ENCODE measurements around the gene IL17RE. TPM values are rescaled to one million over a fixed set of nuclear protein-coding genes. Genes with fewer than 3 reads are reported as not detected.

The IL17RE gene
- total RNA-seq, 4 donors from 2014 or later, result 3.7 to 8.1 (median 6.7) TPM

GRCh38 chr3:9949626-9950025 is 47.0 kb downstream of the IL17RE start:
- Histone ChIP-seq H3K27me3 (no peaks in the 10 kb centered on the region), H3K4me3 (replicated peaks in 1 of 3) (no peak overlapping the region), H3K36me3 (no peaks in the 10 kb centered on the region), H3K27ac (no peak overlapping the region), H3K4me1 (peaks cover 17 to 31% of the 10 kb centered on the region in 2 donors), H3K9me3 (no peaks in the 10 kb centered on the region)
- no peak for DNase-seq
- intact Hi-C loops (cut with DNase I), result loop anchor here (10.0 kb wide), 1 partner anchor 75 kb away; the partner anchor contains the start of gene FANCD2
- TF ChIP-seq POLR2A (IDR thresholded peaks at IDR 0.05) (no peak), CTCF (IDR thresholded peaks at IDR 0.05) (no peak)
- WGBS, 2 donors, result 82 to 83% methylated on average over 9 of the region's 9 CpGs

GRCh38 chr3:9951126-9951525 is 48.5 kb downstream of the IL17RE start:
- TF ChIP-seq CTCF (IDR thresholded peaks at IDR 0.05), result no peak
- TF ChIP-seq POLR2A (IDR thresholded peaks at IDR 0.05), result no peak
- no peak for DNase-seq
- Histone ChIP-seq H3K36me3 (no peaks in the 10 kb centered on the region), H3K27ac (no peak overlapping the region), H3K9me3 (no peaks in the 10 kb centered on the region), H3K4me3 (replicated peaks in 1 of 3) (no peak overlapping the region), H3K4me1 (peaks cover 24 to 42% of the 10 kb centered on the region in 2 donors), H3K27me3 (no peaks in the 10 kb centered on the region)
- 41 to 57% methylated on average over 7 of the region's 7 CpGs for WGBS, 2 donors
- intact Hi-C loops (cut with DNase I), result no loop called here

GRCh38 chr3:9951598-9951961 is 48.9 kb downstream of the IL17RE start:
- H3K27ac ChIP-seq, result no peak overlapping the region
- no peak for TF ChIP-seq POLR2A (IDR thresholded peaks at IDR 0.05)
- TF ChIP-seq CTCF (IDR thresholded peaks at IDR 0.05), result no peak
- peak overlapping the region in 1 of 3 donors; percentile 51 for H3K4me3 ChIP-seq (replicated peaks in 1 of 3)
- no peaks in the 10 kb centered on the region for H3K27me3 ChIP-seq
- DNase-seq, result no peak
- peaks cover 25 to 46% of the 10 kb centered on the region in 2 donors for H3K4me1 ChIP-seq
- 27 to 31% methylated on average over 9 to 10 of the region's 10 CpGs for WGBS, 2 donors
- no peaks in the 10 kb centered on the region for H3K36me3 ChIP-seq
- intact Hi-C loops (cut with DNase I), result no loop called here
- H3K9me3 ChIP-seq, result no peaks in the 10 kb centered on the region

GRCh38 chr3:9951962-9952805 is 49.5 kb downstream of the IL17RE start, which contains the start of gene PRRT3:
PRRT3 (minus strand) TSS chr3:9952408; CDS start chr3:9950115, 2,293 bp downstream.
- Histone ChIP-seq H3K27me3 (no peaks in the 10 kb centered on the region), H3K9me3 (no peaks in the 10 kb centered on the region), H3K36me3 (no peaks in the 10 kb centered on the region), H3K27ac (no peak within 1 kb of the TSS), H3K4me3 (replicated peaks in 1 of 3) (peak within 1 kb of the TSS; percentile 40 to 51 (median 40)), H3K4me1 (peaks cover 25 to 48% of the 10 kb centered on the region in 2 donors)
- intact Hi-C loops (cut with DNase I), result no loop called here
- DNase-seq, result peak; percentile 40 to 51
- no peak for TF ChIP-seq POLR2A (IDR thresholded peaks at IDR 0.05)
- TF ChIP-seq CTCF (IDR thresholded peaks at IDR 0.05), result no peak
- 4% methylated on average over 43 to 45 of the region's 52 CpGs for WGBS, 2 donors

- WGBS, 2 donors, result 43 to 50% methylated on average over 12 of the region's 12 CpGs
- intact Hi-C loops (cut with DNase I), result no loop called here
Measured at GRCh38 chr3:9955067-9955502, 52.4 kb downstream of the IL17RE start.

More at GRCh38 chr3:9955067-9955502, 52.4 kb downstream of the IL17RE start:
- peak overlapping the region in 1 of 3 donors; percentile 54 for H3K27ac ChIP-seq
- no peaks in the 10 kb centered on the region for H3K9me3 ChIP-seq
- H3K4me1 ChIP-seq, result peaks cover 19 to 39% of the 10 kb centered on the region in 2 donors
- peak in 1 of 2 donors; percentile 20 for DNase-seq
- no peak overlapping the region for H3K4me3 ChIP-seq (replicated peaks in 1 of 3)
- no peak for TF ChIP-seq CTCF (IDR thresholded peaks at IDR 0.05)
- TF ChIP-seq POLR2A (IDR thresholded peaks at IDR 0.05), result no peak
- H3K27me3 ChIP-seq, result no peaks in the 10 kb centered on the region
- H3K36me3 ChIP-seq, result no peaks in the 10 kb centered on the region
